GM23338 (cell line): ENCODE results near the gene SIRPB1. TPM values are rescaled to one million over a fixed set of nuclear protein-coding genes. Genes with fewer than 3 reads are reported as not detected.

Experiments
- ATAC-seq: fragments of 200-7000 bp; cut with Tn5 transposase; 3 replicates; pipeline ENCODE4 v1.9.1; 2020
- DNase-seq: peaks from one replicate; pipeline ENCODE4 v3.0.0-alpha.2; 2015; ENCODE audit warnings: low spot score
- H2AFZ ChIP-seq: fragments of 200-600 bp; sonication (generic); 2 replicates; pipeline ENCODE4 v1.8.0; 2016; ENCODE audit warnings: antibody characterized with exemption, mild to moderate bottlenecking, moderate library complexity
- H3F3A ChIP-seq: fragments of 200-600 bp; sonication (generic); replicated peaks from 2 replicates; pipeline ENCODE4 v1.8.0; 2017; ENCODE audit warnings: antibody characterized with exemption, mixed run types, low read depth
- H3K27ac ChIP-seq: fragments of 200-600 bp; sonication (generic); 2 replicates; pipeline ENCODE4 v1.6.1; 2016; ENCODE audit warnings: low read depth
- H3K27me3 ChIP-seq: fragments of 200-600 bp; sonication (generic); 2 replicates; pipeline ENCODE4 v1.8.0; 2016; ENCODE audit warnings: mild to moderate bottlenecking, mixed run types, moderate library complexity; ENCODE audit not compliant: insufficient read depth
- H3K36me3 ChIP-seq: fragments of 200-600 bp; sonication (generic); 2 replicates; pipeline ENCODE4 v1.8.0; 2016; ENCODE audit warnings: mild to moderate bottlenecking; ENCODE audit not compliant: insufficient read depth
- H3K4me1 ChIP-seq: fragments of 200-600 bp; sonication (generic); 2 replicates; pipeline ENCODE4 v1.8.0; 2016; ENCODE audit warnings: mild to moderate bottlenecking, moderate library complexity; ENCODE audit not compliant: insufficient read depth
- H3K4me2 ChIP-seq: fragments of 200-600 bp; sonication (generic); 2 replicates; pipeline ENCODE4 v1.7.1; 2017; ENCODE audit warnings: mixed run types
- H3K4me3 ChIP-seq: fragments of 200-600 bp; sonication (generic); 2 replicates; pipeline ENCODE4 v1.6.1; 2016; ENCODE audit warnings: mixed run types
- H3K79me2 ChIP-seq: fragments of 200-600 bp; sonication (generic); replicated peaks from 2 replicates; pipeline ENCODE4 v1.8.0; 2017; ENCODE audit warnings: mild to moderate bottlenecking; ENCODE audit not compliant: insufficient read depth
- H3K9me2 ChIP-seq: fragments of 200-600 bp; sonication (generic); 2 replicates; pipeline ENCODE4 v1.8.0; 2017; ENCODE audit not compliant: insufficient read depth
- H4K20me1 ChIP-seq: fragments of 200-600 bp; sonication (generic); replicated peaks from 2 replicates; pipeline ENCODE4 v1.8.0; 2017; ENCODE audit warnings: mild to moderate bottlenecking; ENCODE audit not compliant: insufficient read depth
- H3K27ac Mint-ChIP-seq: 2 replicates; pipeline ENCODE4 v1.8.0; 2020; ENCODE audit warnings: inconsistent platforms, mild to moderate bottlenecking, moderate library complexity, mixed read lengths
- H3K27me3 Mint-ChIP-seq: 3 replicates; pipeline ENCODE4 v1.8.0; 2022; ENCODE audit warnings: low read depth, mild to moderate bottlenecking, moderate library complexity, mixed read lengths, inconsistent platforms; ENCODE audit not compliant: insufficient read depth, poor library complexity
- H3K36me3 Mint-ChIP-seq: 3 replicates; pipeline ENCODE4 v1.8.0; 2021; ENCODE audit warnings: low read depth, mild to moderate bottlenecking, inconsistent platforms, moderate library complexity, mixed read lengths
- H3K4me1 Mint-ChIP-seq: 3 replicates; pipeline ENCODE4 v1.8.0; 2020; ENCODE audit warnings: mild to moderate bottlenecking, inconsistent platforms, mixed read lengths
- H3K4me3 Mint-ChIP-seq: 3 replicates; pipeline ENCODE4 v1.8.0; 2021; ENCODE audit warnings: moderate library complexity, mild to moderate bottlenecking, inconsistent platforms, mixed read lengths
- H3K9me3 Mint-ChIP-seq: 3 replicates; pipeline ENCODE4 v1.8.0; 2020; ENCODE audit warnings: moderate library complexity, mild to moderate bottlenecking, inconsistent platforms, mixed read lengths
- ETS1 ChIP-seq: IDR thresholded peaks from 2 replicates; pipeline ENCODE4 v1.6.1; 2016; ENCODE audit warnings: antibody characterized with exemption
- EZH2 ChIP-seq: fragments of 200-600 bp; sonication (generic); IDR thresholded peaks from one replicate; pipeline ENCODE4 v1.8.0; 2017; ENCODE audit warnings: antibody characterized with exemption, mild to moderate bottlenecking, low read depth; ENCODE audit not compliant: unreplicated experiment
- NANOG ChIP-seq: IDR thresholded peaks from 2 replicates; pipeline ENCODE4 v1.6.1; 2016; ENCODE audit warnings: antibody characterized with exemption, borderline replicate concordance
- POLR2AphosphoS5 ChIP-seq: IDR thresholded peaks from 2 replicates; pipeline ENCODE4 v1.6.1; 2016; ENCODE audit warnings: antibody characterized with exemption, low read depth
- STAT1 ChIP-seq: IDR thresholded peaks from one replicate; pipeline ENCODE4 v1.6.1; 2016; ENCODE audit warnings: antibody characterized with exemption; ENCODE audit not compliant: unreplicated experiment
- ZNF114 ChIP-seq: fragments of 250-450 bp; sonication (Bioruptor Pico); IDR thresholded peaks from 2 replicates; pipeline ENCODE4 v1.5.0; 2020; ENCODE audit warnings: mild to moderate bottlenecking, moderate library complexity
- ZNF331 ChIP-seq: fragments of 250-450 bp; sonication (Bioruptor Pico); IDR thresholded peaks from 2 replicates; pipeline ENCODE4 v1.5.0; 2020; ENCODE audit warnings: low read depth, mild to moderate bottlenecking, moderate library complexity
- ZNF462 ChIP-seq: fragments of 250-450 bp; sonication (Bioruptor Pico); IDR thresholded peaks from 2 replicates; pipeline ENCODE4 v1.5.0; 2020; ENCODE audit warnings: mild to moderate bottlenecking, moderate library complexity
- polyA plus RNA-seq: library from polyadenylated mRNA; unstranded; fragments of >200 nt; fragmentation: Nextera tagmentation; extraction: Ambion mirVana; gene quantifications from 2 replicates; pipeline ENCODE4 v1.2.1, GENCODE V29; 2016
- total RNA-seq: library from RNA; depleted of rRNA; stranded (reverse); fragments of >200 nt; shearing (Covaris generic); gene quantifications from 2 replicates; pipeline ENCODE4 v1.2.3, GENCODE V29; 2014
- TF ChIP-seq, protein P1 (sequence below), 2 experiments: fragments of 200-600 bp in 1 of 2; sonication (generic) in 1 of 2; conservative IDR thresholded peaks; 2 replicates each; pipeline versions ENCODE4 v1.5.1 to v1.6.1; 2016 to 2017; ENCODE audit warnings: antibody characterized with exemption in 2 of 2, low read depth in 2 of 2, mild to moderate bottlenecking in 2 of 2, moderate library complexity in 1 of 2
- TF ChIP-seq, protein P2 (sequence below): IDR thresholded peaks from one replicate; pipeline ENCODE4 v1.6.1; 2018; ENCODE audit warnings: antibody characterized with exemption; ENCODE audit not compliant: unreplicated experiment

The SIRPB1 gene
- total and polyA plus RNA-seq, 2 experiments from 2014 or later, result not detected

- Histone ChIP-seq H3K4me2 (no peak overlapping the region), H3F3A (no peaks in the 10 kb centered on the region), H3K27me3 (no peaks in the 10 kb centered on the region), H4K20me1 (no peaks in the 10 kb centered on the region), H3K9me2 (peaks cover 11% of the 10 kb centered on the region), H3K27ac (no peak overlapping the region), H3K36me3 (no peaks in the 10 kb centered on the region), H2AFZ (no peak overlapping the region), H3K79me2 (no peaks in the 10 kb centered on the region), H3K4me3 (no peak overlapping the region), H3K4me1 (no peaks in the 10 kb centered on the region)
- Mint-ChIP-seq H3K27ac (no peak overlapping the region), H3K4me1 (peaks cover 10% of the 10 kb centered on the region), H3K4me3 (no peak overlapping the region), H3K27me3 (peaks cover 3% of the 10 kb centered on the region), H3K36me3 (peaks cover 3% of the 10 kb centered on the region; the same call in 2 of the 3 replicates), H3K9me3 (peaks cover 11% of the 10 kb centered on the region; the same call in 2 of the 3 replicates)
- DNase-seq, result no peak
- ATAC-seq, result no peak
- TF ChIP-seq, protein P1, sequence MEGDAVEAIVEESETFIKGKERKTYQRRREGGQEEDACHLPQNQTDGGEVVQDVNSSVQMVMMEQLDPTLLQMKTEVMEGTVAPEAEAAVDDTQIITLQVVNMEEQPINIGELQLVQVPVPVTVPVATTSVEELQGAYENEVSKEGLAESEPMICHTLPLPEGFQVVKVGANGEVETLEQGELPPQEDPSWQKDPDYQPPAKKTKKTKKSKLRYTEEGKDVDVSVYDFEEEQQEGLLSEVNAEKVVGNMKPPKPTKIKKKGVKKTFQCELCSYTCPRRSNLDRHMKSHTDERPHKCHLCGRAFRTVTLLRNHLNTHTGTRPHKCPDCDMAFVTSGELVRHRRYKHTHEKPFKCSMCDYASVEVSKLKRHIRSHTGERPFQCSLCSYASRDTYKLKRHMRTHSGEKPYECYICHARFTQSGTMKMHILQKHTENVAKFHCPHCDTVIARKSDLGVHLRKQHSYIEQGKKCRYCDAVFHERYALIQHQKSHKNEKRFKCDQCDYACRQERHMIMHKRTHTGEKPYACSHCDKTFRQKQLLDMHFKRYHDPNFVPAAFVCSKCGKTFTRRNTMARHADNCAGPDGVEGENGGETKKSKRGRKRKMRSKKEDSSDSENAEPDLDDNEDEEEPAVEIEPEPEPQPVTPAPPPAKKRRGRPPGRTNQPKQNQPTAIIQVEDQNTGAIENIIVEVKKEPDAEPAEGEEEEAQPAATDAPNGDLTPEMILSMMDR (conservative IDR thresholded peaks at IDR 0.05; ENCODE audit: low read depth in 2 of 2), result no peak
- TF ChIP-seq ZNF114 (no peak), POLR2AphosphoS5 (no peak), EZH2 (no peak), ZNF331 (CRISPR knock-in tag) (no peak), ETS1 (no peak), NANOG (no peak), ZNF462 (CRISPR knock-in tag) (no peak), STAT1 (no peak)
- TF ChIP-seq, protein P2, sequence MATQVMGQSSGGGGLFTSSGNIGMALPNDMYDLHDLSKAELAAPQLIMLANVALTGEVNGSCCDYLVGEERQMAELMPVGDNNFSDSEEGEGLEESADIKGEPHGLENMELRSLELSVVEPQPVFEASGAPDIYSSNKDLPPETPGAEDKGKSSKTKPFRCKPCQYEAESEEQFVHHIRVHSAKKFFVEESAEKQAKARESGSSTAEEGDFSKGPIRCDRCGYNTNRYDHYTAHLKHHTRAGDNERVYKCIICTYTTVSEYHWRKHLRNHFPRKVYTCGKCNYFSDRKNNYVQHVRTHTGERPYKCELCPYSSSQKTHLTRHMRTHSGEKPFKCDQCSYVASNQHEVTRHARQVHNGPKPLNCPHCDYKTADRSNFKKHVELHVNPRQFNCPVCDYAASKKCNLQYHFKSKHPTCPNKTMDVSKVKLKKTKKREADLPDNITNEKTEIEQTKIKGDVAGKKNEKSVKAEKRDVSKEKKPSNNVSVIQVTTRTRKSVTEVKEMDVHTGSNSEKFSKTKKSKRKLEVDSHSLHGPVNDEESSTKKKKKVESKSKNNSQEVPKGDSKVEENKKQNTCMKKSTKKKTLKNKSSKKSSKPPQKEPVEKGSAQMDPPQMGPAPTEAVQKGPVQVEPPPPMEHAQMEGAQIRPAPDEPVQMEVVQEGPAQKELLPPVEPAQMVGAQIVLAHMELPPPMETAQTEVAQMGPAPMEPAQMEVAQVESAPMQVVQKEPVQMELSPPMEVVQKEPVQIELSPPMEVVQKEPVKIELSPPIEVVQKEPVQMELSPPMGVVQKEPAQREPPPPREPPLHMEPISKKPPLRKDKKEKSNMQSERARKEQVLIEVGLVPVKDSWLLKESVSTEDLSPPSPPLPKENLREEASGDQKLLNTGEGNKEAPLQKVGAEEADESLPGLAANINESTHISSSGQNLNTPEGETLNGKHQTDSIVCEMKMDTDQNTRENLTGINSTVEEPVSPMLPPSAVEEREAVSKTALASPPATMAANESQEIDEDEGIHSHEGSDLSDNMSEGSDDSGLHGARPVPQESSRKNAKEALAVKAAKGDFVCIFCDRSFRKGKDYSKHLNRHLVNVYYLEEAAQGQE, result no peak
Measured at GRCh38 chr20:1667502-1668085, 47.8 kb upstream of the SIRPB1 start.
